HG03439 (cell line): ENCODE data around the gene HIVEP2.

Source experiments
- ATAC-seq: cut with Tn5 transposase; IDR thresholded peaks from one replicate; pipeline ENCODE4 v1.9.1; 2021; ENCODE audit warnings: mild to moderate bottlenecking, moderate library complexity; ENCODE audit not compliant: unreplicated experiment

The HIVEP2 gene

DNA sequence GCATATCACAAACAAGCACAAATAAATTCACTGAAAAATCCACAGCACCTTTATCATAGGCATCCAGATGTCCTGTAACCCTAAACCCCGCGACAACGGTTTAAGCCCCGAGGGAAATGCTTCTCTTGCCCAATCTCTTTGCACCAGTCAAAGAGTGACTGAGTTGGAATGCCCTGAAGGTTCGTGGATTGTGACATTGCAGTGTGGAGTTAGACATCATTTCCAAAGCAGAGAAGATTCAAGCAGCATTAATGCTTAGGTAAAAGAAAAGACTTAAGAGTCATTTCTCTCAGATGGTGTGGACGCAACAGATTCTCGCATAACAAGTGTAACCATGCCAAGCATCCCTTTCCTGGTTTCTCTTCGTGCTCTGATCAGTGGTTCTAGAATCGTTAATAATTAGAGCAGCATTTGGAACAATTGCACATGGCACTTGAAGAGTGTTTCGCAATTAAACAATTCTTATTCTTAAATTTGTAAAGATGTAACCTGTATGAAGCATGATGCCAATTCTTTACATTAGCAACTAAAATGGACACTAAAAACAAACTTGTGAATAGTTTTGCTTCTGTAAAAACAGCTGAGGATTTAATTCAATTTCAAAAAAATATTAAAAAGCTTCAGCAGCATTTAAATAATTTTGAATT lies 121.6 kb downstream of the HIVEP2 start:
- no peak for ATAC-seq

GRCh38 chr6:142822842-142823241 lies 122.1 kb downstream of the HIVEP2 start:
- no peak for ATAC-seq

DNA sequence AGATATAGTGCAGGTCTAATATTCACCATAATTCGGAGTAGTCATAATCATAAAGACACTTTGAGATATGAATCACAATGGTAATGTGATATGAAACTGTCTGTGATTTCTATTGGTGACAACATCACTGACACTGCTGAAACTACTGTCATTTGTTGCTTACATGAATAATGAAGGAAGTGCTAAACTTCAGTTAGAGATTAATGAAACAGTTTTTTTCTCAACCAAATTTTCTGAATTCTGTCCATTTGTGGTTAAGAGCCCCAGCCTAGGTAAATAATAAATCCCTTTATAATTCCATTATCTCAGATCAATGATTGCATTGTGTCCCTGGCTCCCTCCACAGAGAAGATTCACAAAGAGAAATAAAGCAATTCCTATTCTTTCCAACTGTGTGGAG lies 122.6 kb downstream of the HIVEP2 start:
- peak; percentile 73 for ATAC-seq

DNA sequence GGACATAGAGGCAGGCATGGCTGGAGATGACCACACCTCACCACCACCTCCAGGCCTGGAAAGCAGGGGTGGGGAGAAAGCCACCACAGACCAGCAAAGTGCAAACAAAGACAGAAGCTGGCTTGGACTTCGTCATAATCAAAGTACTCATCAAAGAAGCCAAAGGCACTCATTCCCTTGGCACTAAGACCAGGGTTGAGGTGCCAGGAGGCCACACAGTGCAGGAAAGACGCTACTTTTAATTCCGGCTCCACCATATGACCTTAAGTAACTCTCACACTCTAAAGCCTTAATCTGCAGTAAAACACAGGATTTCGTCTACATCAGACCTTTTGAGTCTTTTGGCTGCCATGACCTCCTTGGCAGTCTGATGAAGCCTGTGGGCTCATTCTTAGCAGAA lies 123.1 kb downstream of the HIVEP2 start:
- ATAC-seq, result no peak

DNA sequence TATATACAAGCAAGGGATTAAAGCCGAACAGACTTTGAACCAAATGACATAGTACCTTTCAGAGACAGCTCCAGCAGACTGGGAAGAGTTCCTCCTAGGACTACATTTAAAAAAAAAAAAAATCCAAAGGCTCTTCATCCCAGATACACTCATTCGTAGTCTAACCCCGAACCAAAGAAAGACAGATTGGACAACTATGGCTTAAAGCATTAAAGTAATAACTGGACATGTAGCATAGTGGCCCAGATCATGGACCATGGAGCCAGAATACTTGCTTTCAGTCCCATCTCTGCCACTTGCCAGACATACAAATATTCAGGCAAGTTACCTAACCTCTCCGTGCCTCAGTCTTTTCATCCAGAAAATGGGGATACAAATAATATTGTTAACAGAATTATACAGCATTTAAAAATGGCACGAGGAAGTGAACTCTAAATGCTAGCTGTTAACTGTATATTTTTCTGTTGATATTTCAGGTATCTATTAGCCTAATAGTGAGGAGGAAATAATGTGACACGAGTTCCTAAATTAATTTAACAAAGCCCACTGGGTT lies 123.7 kb downstream of the HIVEP2 start:
- ATAC-seq, result no peak

DNA sequence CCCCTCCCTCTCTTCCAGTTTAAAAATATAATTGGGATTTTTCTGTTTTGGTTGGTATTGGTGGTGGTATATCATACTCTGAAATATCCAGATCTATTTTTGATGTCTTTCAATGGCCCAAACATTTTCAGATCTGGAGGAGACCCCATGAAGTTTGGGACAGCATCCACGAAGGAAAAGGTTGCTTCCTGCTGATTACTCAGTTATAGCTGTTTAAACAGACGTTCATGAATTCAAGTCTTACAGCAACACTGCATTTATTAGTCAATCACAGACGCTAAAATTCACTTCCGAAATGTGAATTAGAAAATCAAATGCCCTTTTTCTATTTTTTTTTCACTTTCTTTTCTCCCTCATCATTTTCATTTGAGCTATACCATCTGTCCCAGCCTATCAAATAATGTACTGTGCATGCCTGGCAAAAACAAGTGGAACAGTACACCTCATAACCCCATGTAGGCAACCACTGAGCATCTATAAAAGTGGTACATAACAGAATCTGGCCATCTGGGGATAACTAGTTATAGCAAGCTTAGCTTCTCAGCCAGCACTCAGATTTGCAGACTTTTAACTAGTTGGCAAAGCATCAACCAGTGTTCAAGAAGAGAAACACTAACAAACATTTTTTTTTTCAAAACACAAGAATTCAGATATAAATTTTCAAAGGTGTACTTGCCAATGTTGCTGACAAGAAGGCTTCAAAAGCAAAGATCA lies 124.5 kb downstream of the HIVEP2 start:
- ATAC-seq, result no peak

- ATAC-seq, result peak; percentile 59
Measured at GRCh38 chr6:142819603-142820337, 125.2 kb downstream of the HIVEP2 start.

- ATAC-seq, result no peak
Measured at GRCh38 chr6:142816486-142816885, 128.5 kb downstream of the HIVEP2 start.

- ATAC-seq, result no peak
Measured at GRCh38 chr6:142816031-142816430, 128.9 kb downstream of the HIVEP2 start.

- no peak for ATAC-seq
Measured at GRCh38 chr6:142811923-142812322, 133.1 kb downstream of the HIVEP2 start.

DNA sequence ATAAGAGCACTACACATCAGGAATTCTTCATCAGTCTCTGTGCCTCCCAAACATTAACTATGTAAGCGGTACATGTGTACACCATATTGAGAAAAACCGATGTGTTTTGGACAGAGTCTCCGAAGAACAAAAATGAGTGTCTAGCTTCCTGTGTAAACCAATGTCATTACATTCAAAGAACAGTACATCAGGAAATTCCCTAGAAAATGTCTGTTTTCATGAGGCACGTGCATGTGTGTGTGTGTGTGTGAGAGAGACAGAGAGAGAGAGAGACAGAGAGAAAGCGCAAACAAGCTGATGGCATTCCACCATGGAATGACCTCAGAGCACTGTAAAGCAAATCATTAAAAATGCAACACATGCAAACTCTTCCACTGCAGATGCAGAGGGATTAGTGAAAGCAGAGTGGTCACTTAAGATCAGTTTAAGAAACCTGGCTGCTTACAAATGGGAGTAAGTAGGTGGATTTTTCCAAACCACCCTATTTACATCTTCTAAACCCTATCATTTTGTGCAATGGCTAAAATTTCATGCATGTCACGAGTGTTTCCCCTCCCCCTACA lies 133.9 kb downstream of the HIVEP2 start:
- ATAC-seq, result no peak

- no peak for ATAC-seq
Measured at GRCh38 chr6:142809947-142810346, 135.0 kb downstream of the HIVEP2 start.

GRCh38 chr6:142808405-142809061 lies 136.4 kb downstream of the HIVEP2 start:
- no peak for ATAC-seq

GRCh38 chr6:142805042-142805441 lies 139.9 kb downstream of the HIVEP2 start:
- ATAC-seq, result no peak

GRCh38 chr6:142804490-142804889 lies 140.5 kb downstream of the HIVEP2 start:
- ATAC-seq, result no peak

DNA sequence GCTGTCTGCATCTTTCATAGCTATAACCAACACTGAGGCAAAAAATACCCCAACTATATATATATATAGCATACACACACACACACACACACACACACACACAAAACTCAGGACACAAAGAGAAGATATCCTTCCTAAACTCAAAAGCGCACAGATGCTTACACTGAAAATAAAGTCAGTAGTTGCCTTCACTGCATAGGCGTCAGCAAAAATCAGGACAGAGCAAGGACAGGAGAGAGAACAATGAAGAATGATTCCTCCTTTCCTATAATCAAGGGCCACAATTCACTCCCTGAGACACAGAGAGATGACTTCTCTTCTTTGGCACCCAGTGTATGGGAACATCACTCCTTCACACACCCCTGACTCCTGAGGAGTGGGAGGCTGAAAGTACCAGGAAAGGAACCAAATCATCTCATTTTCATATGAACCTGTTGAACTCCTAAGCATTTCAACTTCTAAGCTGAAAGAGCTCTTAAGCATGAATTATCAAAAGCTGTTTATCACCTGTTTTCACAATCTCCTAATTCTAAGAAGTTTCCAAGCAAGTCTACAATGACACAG lies 141.4 kb downstream of the HIVEP2 start:
- ATAC-seq, result no peak

DNA sequence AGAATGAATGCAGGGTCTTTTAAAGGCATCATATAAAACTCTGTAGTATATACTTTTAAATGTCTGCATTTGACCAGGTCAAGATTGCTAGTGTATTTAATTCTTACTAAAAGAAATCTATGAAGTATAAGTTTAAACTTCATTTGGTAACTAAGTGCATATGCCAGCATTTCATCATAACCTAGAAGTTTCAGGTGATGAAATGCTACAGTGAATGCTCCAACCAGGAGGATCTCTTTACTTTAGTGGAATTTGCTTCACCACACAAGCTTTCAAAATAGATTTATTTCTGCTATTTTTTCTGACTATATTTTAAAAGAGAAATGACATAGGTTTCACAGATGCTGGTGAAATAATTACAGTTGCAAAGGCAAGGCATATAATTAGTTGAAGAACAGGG lies 141.9 kb downstream of the HIVEP2 start:
- ATAC-seq, result no peak

- no peak for ATAC-seq
Measured at GRCh38 chr6:142802124-142802523, 142.9 kb downstream of the HIVEP2 start.

DNA sequence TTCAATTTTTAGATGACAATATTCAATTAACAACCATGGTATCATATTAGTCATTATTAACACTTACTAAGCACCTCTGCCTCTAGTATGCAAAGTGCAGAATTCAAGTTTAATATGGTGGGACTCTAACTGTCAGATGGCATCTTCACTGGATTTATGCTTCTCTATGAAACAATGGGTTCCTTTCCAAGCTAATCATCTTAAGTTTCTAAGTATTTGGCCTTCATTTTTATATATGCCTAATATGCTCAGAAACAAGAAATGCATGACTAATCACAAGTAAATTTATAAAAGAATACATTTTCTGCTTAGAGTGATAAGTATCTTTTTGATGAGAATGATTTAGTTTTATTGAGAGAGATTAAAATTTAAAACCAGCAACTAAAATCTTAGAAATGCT lies 144.7 kb downstream of the HIVEP2 start:
- ATAC-seq, result no peak

GRCh38 chr6:142799639-142800038 lies 145.3 kb downstream of the HIVEP2 start:
- ATAC-seq, result no peak

GRCh38 chr6:142797159-142797558 lies 147.8 kb downstream of the HIVEP2 start:
- ATAC-seq, result no peak
